H1 (cell line): ENCODE measurements around the gene FN3KRP. TPM values are rescaled to one million over a fixed set of nuclear protein-coding genes. Genes with fewer than 3 reads are reported as not detected.

Source experiments
- microRNA-seq, 2 experiments: library from miRNA; unstranded; fragments of <30 nt; microRNA quantifications; one replicate each; pipeline versions ENCODE4 to v1.2.0, GENCODE V29; 2016 to 2020; ENCODE audit warnings: borderline microRNAs expressed in 2 of 2, borderline number of aligned reads in 2 of 2, borderline replicate concordance in 1 of 2
- polyA plus RNA-seq, 7 experiments: library from polyadenylated mRNA; depleted of rRNA in 3 of 7; stranded (reverse) in 5 of 7; unstranded in 2 of 7; fragments of >200 nt in 5 of 7; fragments of 200-250 nt in 2 of 7; gene quantifications; 1 replicate in 5 of 7; 2 replicates in 1 of 7; 4 replicates in 1 of 7; pipeline versions ENCODE4 v1.2.1 to v1.2.3, GENCODE V29; 2011 to 2013; ENCODE audit warnings: missing spikeins in 2 of 7, mixed read lengths in 2 of 7
- small RNA-seq: library from polyadenylated mRNA; stranded (forward); fragments of <200 nt; extraction: miRNeasy Mini kit (QIAGEN cat#:217004); gene quantifications from one replicate; pipeline ENCODE3, GENCODE V24; 2013; ENCODE audit not compliant: insufficient read depth
- total RNA-seq: library from RNA; stranded (reverse); fragmentation: NEBNext Ultra II Directional; extraction: Animal tissue kit (Norgen Biotek cat#: 25700); gene quantifications from 2 replicates; pipeline ENCODE4 v1.2.1, GENCODE V29; 2021

Gene FN3KRP
- total and polyA plus RNA-seq, 2 of the 8 experiments (the other 6 are each of a cell fraction or from before 2014, with no cell fraction given) = 18.1 to 21.4 TPM

Small RNA genes lying within 50 kb of the gene (microRNA-seq; reads per million reads assigned to microRNA genes)
- 0 reads per million in 2 experiments for gene MIR4525

Small RNA genes lying within 50 kb of the gene (small RNA-seq; reads per million reads assigned to genes)
- gene MIR4525 = not detected

Other genes with a start within 250 kb of the FN3KRP start
- gene FOXK2, start 197.0 kb upstream of the FN3KRP start, total RNA-seq = 64.9 and 66.9 TPM in 2 replicates
- 34.7 and 42.3 TPM in 2 replicates for gene FOXK2, start 197.0 kb upstream of the FN3KRP start, polyA plus RNA-seq (2011; rRNA removed)
- gene WDR45B, start 68.3 kb upstream of the FN3KRP start, total RNA-seq = 82.0 and 88.8 TPM in 2 replicates
- 100 and 101 TPM in 2 replicates for gene WDR45B, start 68.3 kb upstream of the FN3KRP start, polyA plus RNA-seq (2011; rRNA removed)
- gene RAB40B, start 18.0 kb upstream of the FN3KRP start, total RNA-seq = 3.1 and 3.3 TPM in 2 replicates
- 4.6 and 7.1 TPM in 2 replicates for gene RAB40B, start 18.0 kb upstream of the FN3KRP start, polyA plus RNA-seq (2011; rRNA removed)
- gene FN3K, start 18.9 kb downstream of the FN3KRP start, total RNA-seq = 13.6 and 14.2 TPM in 2 replicates
- gene FN3K, start 18.9 kb downstream of the FN3KRP start, polyA plus RNA-seq (2011; rRNA removed) = 0.88 and 2.1 TPM in 2 replicates
- 117 and 118 TPM in 2 replicates for gene TBCD, start 35.4 kb downstream of the FN3KRP start, total RNA-seq
- gene TBCD, start 35.4 kb downstream of the FN3KRP start, polyA plus RNA-seq (2011; rRNA removed) = 162 and 214 TPM in 2 replicates
- not detected in 2 replicates for gene ZNF750, start 123.3 kb downstream of the FN3KRP start, total RNA-seq
- 0.02 TPM in 1 of 2 replicates, not detected in the other for gene ZNF750, start 123.3 kb downstream of the FN3KRP start, polyA plus RNA-seq (2011; rRNA removed)